OCI-LY1 (cell line): ENCODE results near the gene NAALAD2.

Experiments used
- H2AFZ ChIP-seq: fragments of 200-600 bp; sonication (generic), shearing (Covaris generic); 2 replicates; pipeline ENCODE4 v1.6.0; 2014; ENCODE audit warnings: antibody characterized with exemption, mild to moderate bottlenecking, low read length
- H3F3A ChIP-seq: fragments of 200-600 bp; sonication (generic), shearing (Covaris generic); 2 replicates; pipeline ENCODE4 v1.6.0; 2014; ENCODE audit warnings: mild to moderate bottlenecking, antibody characterized with exemption, low read length, moderate library complexity; ENCODE audit not compliant: insufficient read depth
- H3K27ac ChIP-seq: fragments of 200-600 bp; sonication (generic); 2 replicates; pipeline ENCODE4 v1.5.1; 2014; ENCODE audit warnings: low read length, mixed run types, mild to moderate bottlenecking, low read depth; ENCODE audit not compliant: poor library complexity, severe bottlenecking
- H3K27me3 ChIP-seq: fragments of 200-600 bp; sonication (generic); 2 replicates; pipeline ENCODE4 v1.6.0; 2014; ENCODE audit warnings: antibody characterized with exemption, mild to moderate bottlenecking, low read length, moderate library complexity; ENCODE audit not compliant: insufficient read depth
- H3K36me3 ChIP-seq: fragments of 200-600 bp; sonication (generic); 2 replicates; pipeline ENCODE4 v1.6.1; 2014; ENCODE audit warnings: mild to moderate bottlenecking, antibody characterized with exemption, low read length, moderate library complexity, mixed read lengths; ENCODE audit not compliant: insufficient read depth
- H3K4me1 ChIP-seq: fragments of 200-600 bp; sonication (generic); 2 replicates; pipeline ENCODE4 v1.5.1; 2014; ENCODE audit warnings: mild to moderate bottlenecking, low read length, moderate library complexity; ENCODE audit not compliant: insufficient read depth, severe bottlenecking
- H3K4me2 ChIP-seq: fragments of 200-600 bp; sonication (generic), shearing (Covaris generic); 2 replicates; pipeline ENCODE4 v1.6.1; 2014; ENCODE audit warnings: low read length
- H3K4me3 ChIP-seq: fragments of 200-600 bp; sonication (generic); 2 replicates; pipeline ENCODE4 v1.5.1; 2014; ENCODE audit warnings: low read length, low read depth, mild to moderate bottlenecking, mixed read lengths; ENCODE audit not compliant: poor library complexity, severe bottlenecking
- H3K79me2 ChIP-seq: fragments of 200-600 bp; shearing (Covaris generic); 2 replicates; pipeline ENCODE4 v1.6.1; 2016; ENCODE audit warnings: mixed run types, low read length, mixed read lengths; ENCODE audit not compliant: insufficient read depth
- H3K9ac ChIP-seq: fragments of 200-600 bp; sonication (generic), shearing (Covaris generic); 2 replicates; pipeline ENCODE4 v1.6.1; 2014; ENCODE audit warnings: mild to moderate bottlenecking, low read length, mixed read lengths
- H3K9me2 ChIP-seq: fragments of 200-600 bp; sonication (generic), shearing (Covaris generic); 2 replicates; pipeline ENCODE4 v1.6.1; 2014; ENCODE audit warnings: low read depth, mild to moderate bottlenecking, low read length, mixed read lengths
- H3K9me3 ChIP-seq: fragments of 200-600 bp; shearing (Covaris generic); 2 replicates; pipeline ENCODE4 v1.6.1; 2014; ENCODE audit warnings: low read length, mixed read lengths
- H4K20me1 ChIP-seq: fragments of 200-600 bp; sonication (generic), shearing (Covaris generic); 2 replicates; pipeline ENCODE4 v1.6.0; 2016; ENCODE audit warnings: mild to moderate bottlenecking, low read length; ENCODE audit not compliant: insufficient read depth
- EZH2 ChIP-seq: fragments of 200-600 bp; sonication (generic), shearing (Covaris generic); IDR thresholded peaks from 2 replicates; pipeline ENCODE4 v1.8.0; 2017; ENCODE audit warnings: borderline replicate concordance, mixed run types, mild to moderate bottlenecking, antibody characterized with exemption, low read length, moderate library complexity, mixed read lengths
- TF ChIP-seq, protein P1 (sequence below): fragments of 200-600 bp; sonication (generic), shearing (Covaris generic); IDR thresholded peaks from 2 replicates; pipeline ENCODE4 v1.5.1; 2017; ENCODE audit warnings: mild to moderate bottlenecking, antibody characterized with exemption, low read length, moderate library complexity, mixed read lengths

Gene NAALAD2

GRCh38 chr11:90208857-90209256, 74.4 kb downstream of the NAALAD2 start:
- no peak overlapping the region for H3K4me2 ChIP-seq
- no peak overlapping the region for H2AFZ ChIP-seq
- H3K9ac ChIP-seq, result no peak overlapping the region
- H3F3A ChIP-seq, result no peaks in the 10 kb centered on the region
- no peaks in the 10 kb centered on the region for H3K9me3 ChIP-seq
- H3K27me3 ChIP-seq, result no peaks in the 10 kb centered on the region
- no peaks in the 10 kb centered on the region for H3K4me1 ChIP-seq
- H3K27ac ChIP-seq, result no peak overlapping the region
- H3K79me2 ChIP-seq, result peaks cover 4% of the 10 kb centered on the region
- no peaks in the 10 kb centered on the region for H3K9me2 ChIP-seq
- H3K36me3 ChIP-seq, result peaks cover 92% of the 10 kb centered on the region
- H4K20me1 ChIP-seq, result no peaks in the 10 kb centered on the region
- TF ChIP-seq, protein P1, sequence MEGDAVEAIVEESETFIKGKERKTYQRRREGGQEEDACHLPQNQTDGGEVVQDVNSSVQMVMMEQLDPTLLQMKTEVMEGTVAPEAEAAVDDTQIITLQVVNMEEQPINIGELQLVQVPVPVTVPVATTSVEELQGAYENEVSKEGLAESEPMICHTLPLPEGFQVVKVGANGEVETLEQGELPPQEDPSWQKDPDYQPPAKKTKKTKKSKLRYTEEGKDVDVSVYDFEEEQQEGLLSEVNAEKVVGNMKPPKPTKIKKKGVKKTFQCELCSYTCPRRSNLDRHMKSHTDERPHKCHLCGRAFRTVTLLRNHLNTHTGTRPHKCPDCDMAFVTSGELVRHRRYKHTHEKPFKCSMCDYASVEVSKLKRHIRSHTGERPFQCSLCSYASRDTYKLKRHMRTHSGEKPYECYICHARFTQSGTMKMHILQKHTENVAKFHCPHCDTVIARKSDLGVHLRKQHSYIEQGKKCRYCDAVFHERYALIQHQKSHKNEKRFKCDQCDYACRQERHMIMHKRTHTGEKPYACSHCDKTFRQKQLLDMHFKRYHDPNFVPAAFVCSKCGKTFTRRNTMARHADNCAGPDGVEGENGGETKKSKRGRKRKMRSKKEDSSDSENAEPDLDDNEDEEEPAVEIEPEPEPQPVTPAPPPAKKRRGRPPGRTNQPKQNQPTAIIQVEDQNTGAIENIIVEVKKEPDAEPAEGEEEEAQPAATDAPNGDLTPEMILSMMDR, result no peak
- TF ChIP-seq EZH2, result no peak
- no peak overlapping the region for H3K4me3 ChIP-seq

GRCh38 chr11:90213322-90213721, 78.9 kb downstream of the NAALAD2 start:
- peaks cover 45% of the 10 kb centered on the region for H3K79me2 ChIP-seq
- no peaks in the 10 kb centered on the region for H3K4me1 ChIP-seq
- no peaks in the 10 kb centered on the region for H3F3A ChIP-seq
- no peak for TF ChIP-seq EZH2
- TF ChIP-seq, protein P1, result no peak
- H3K9me3 ChIP-seq, result no peaks in the 10 kb centered on the region
- peaks cover 96% of the 10 kb centered on the region for H3K36me3 ChIP-seq
- no peaks in the 10 kb centered on the region for H4K20me1 ChIP-seq
- H3K4me3 ChIP-seq, result no peak overlapping the region
- H2AFZ ChIP-seq, result no peak overlapping the region
- H3K27me3 ChIP-seq, result no peaks in the 10 kb centered on the region
- H3K9ac ChIP-seq, result no peak overlapping the region
- no peak overlapping the region for H3K27ac ChIP-seq
- H3K9me2 ChIP-seq, result no peaks in the 10 kb centered on the region
- H3K4me2 ChIP-seq, result no peak overlapping the region

- H3K9me2 ChIP-seq, result no peaks in the 10 kb centered on the region
- peaks cover 84% of the 10 kb centered on the region for H3K36me3 ChIP-seq
- H3K4me2 ChIP-seq, result no peak overlapping the region
These were observed 82.1 kb downstream of the NAALAD2 start for GRCh38 chr11:90216611-90217010.

More at GRCh38 chr11:90216611-90217010, 82.1 kb downstream of the NAALAD2 start:
- no peak for TF ChIP-seq EZH2
- TF ChIP-seq, protein P1, result no peak
- Histone ChIP-seq H3F3A (no peaks in the 10 kb centered on the region), H4K20me1 (no peaks in the 10 kb centered on the region), H3K4me3 (no peak overlapping the region), H2AFZ (no peak overlapping the region), H3K4me1 (peaks cover 27% of the 10 kb centered on the region), H3K27me3 (no peaks in the 10 kb centered on the region), H3K9ac (no peak overlapping the region), H3K27ac (no peak overlapping the region), H3K9me3 (no peaks in the 10 kb centered on the region), H3K79me2 (peaks cover 78% of the 10 kb centered on the region)
